Activated T-helper 2 cell treated with anti-CD3 and anti-CD28 coated beads, Interferon-gamma antibody, Interleukin-2, Interleukin-4, amounts not matched to agents 10 μg/mL and 5 μg/mL and 100 μg/mL, durations not matched to agents 14 hours and 24 hours and 36 hours (primary cell): ENCODE measurements around the gene UGT1A9. TPM values are rescaled to one million over a fixed set of nuclear protein-coding genes. Genes with fewer than 3 reads are reported as not detected.

Experiments used
- DNase-seq: peaks from one replicate; pipeline ENCODE4 v3.0.0; 2021; ENCODE audit warnings: low spot score
- H3K27ac Mint-ChIP-seq: one replicate; pipeline ENCODE4 v1.8.0; 2021; ENCODE audit warnings: mixed read lengths
- H3K27me3 Mint-ChIP-seq: one replicate; pipeline ENCODE4 v1.8.0; 2021; ENCODE audit warnings: low read depth, mixed read lengths
- H3K36me3 Mint-ChIP-seq: one replicate; pipeline ENCODE4 v1.8.0; 2021; ENCODE audit warnings: low read depth, mixed read lengths
- H3K4me1 Mint-ChIP-seq: one replicate; pipeline ENCODE4 v1.8.0; 2021; ENCODE audit warnings: low read depth, mixed read lengths
- H3K4me3 Mint-ChIP-seq: one replicate; pipeline ENCODE4 v1.8.0; 2021; ENCODE audit warnings: low read depth, mild to moderate bottlenecking, moderate library complexity, mixed read lengths
- H3K9me3 Mint-ChIP-seq: one replicate; pipeline ENCODE4 v1.8.0; 2021; ENCODE audit warnings: mixed read lengths
- intact Hi-C: fragments of 100-400 bp; cut with micrococcal nuclease; formaldehyde crosslinking; loops from one replicate; pipeline ENCODE4 v1.15.1; 2023
- total RNA-seq: library from RNA; stranded (reverse); gene quantifications from 2 replicates; pipeline ENCODE4 v1.2.3, GENCODE V29; 2022

UGT1A9 gene
- total RNA-seq, 1 donor from 2014 or later = not detected

- H3K36me3 Mint-ChIP-seq = no peaks in the 10 kb centered on the region
- no peaks in the 10 kb centered on the region for H3K9me3 Mint-ChIP-seq
- H3K27me3 Mint-ChIP-seq = peaks cover 14% of the 10 kb centered on the region
- intact Hi-C loops = no loop called here
- DNase-seq = no peak
- no peak overlapping the region for H3K27ac Mint-ChIP-seq
- H3K4me3 Mint-ChIP-seq = no peak overlapping the region
- no peaks in the 10 kb centered on the region for H3K4me1 Mint-ChIP-seq
Measured at GRCh38 chr2:233815861-233816260, 144.2 kb downstream of the UGT1A9 start.

GRCh38 chr2:233816334-233816733, 144.6 kb downstream of the UGT1A9 start:
- no peak for DNase-seq
- Mint-ChIP-seq H3K9me3 (no peaks in the 10 kb centered on the region), H3K27ac (no peak overlapping the region), H3K4me1 (no peaks in the 10 kb centered on the region), H3K27me3 (peaks cover 14% of the 10 kb centered on the region), H3K36me3 (no peaks in the 10 kb centered on the region), H3K4me3 (no peak overlapping the region)
- intact Hi-C loops = no loop called here

GRCh38 chr2:233816771-233817170, 145.1 kb downstream of the UGT1A9 start:
- H3K27ac Mint-ChIP-seq = no peak overlapping the region

GRCh38 chr2:233817361-233817911, 145.7 kb downstream of the UGT1A9 start:
- intact Hi-C loops = no loop called here
- no peak for DNase-seq

More at GRCh38 chr2:233816771-233817170, 145.1 kb downstream of the UGT1A9 start:
- Mint-ChIP-seq H3K9me3 (no peaks in the 10 kb centered on the region), H3K27me3 (peaks cover 14% of the 10 kb centered on the region), H3K36me3 (no peaks in the 10 kb centered on the region), H3K4me1 (no peaks in the 10 kb centered on the region), H3K4me3 (no peak overlapping the region)
- intact Hi-C loops = no loop called here
- no peak for DNase-seq

GRCh38 chr2:233817995-233818638, 146.4 kb downstream of the UGT1A9 start:
- no peaks in the 10 kb centered on the region for H3K36me3 Mint-ChIP-seq
- no peak overlapping the region for H3K4me3 Mint-ChIP-seq
- H3K27ac Mint-ChIP-seq = no peak overlapping the region
- H3K27me3 Mint-ChIP-seq = peaks cover 11% of the 10 kb centered on the region
- no peak for DNase-seq
- intact Hi-C loops = no loop called here
- H3K9me3 Mint-ChIP-seq = no peaks in the 10 kb centered on the region
- no peaks in the 10 kb centered on the region for H3K4me1 Mint-ChIP-seq

More at GRCh38 chr2:233817361-233817911, 145.7 kb downstream of the UGT1A9 start:
- no peaks in the 10 kb centered on the region for H3K9me3 Mint-ChIP-seq
- no peaks in the 10 kb centered on the region for H3K4me1 Mint-ChIP-seq
- H3K27me3 Mint-ChIP-seq = peaks cover 11% of the 10 kb centered on the region
- H3K27ac Mint-ChIP-seq = no peak overlapping the region
- no peaks in the 10 kb centered on the region for H3K36me3 Mint-ChIP-seq
- H3K4me3 Mint-ChIP-seq = no peak overlapping the region

- H3K27ac Mint-ChIP-seq = no peak overlapping the region
- H3K9me3 Mint-ChIP-seq = no peaks in the 10 kb centered on the region
- intact Hi-C loops = no loop called here
- H3K4me3 Mint-ChIP-seq = no peak overlapping the region
- peaks cover 8% of the 10 kb centered on the region for H3K27me3 Mint-ChIP-seq
- no peak for DNase-seq
- no peaks in the 10 kb centered on the region for H3K36me3 Mint-ChIP-seq
- no peaks in the 10 kb centered on the region for H3K4me1 Mint-ChIP-seq
Measured at GRCh38 chr2:233818639-233819621, 147.2 kb downstream of the UGT1A9 start.

- no peak overlapping the region for H3K4me3 Mint-ChIP-seq
- H3K27me3 Mint-ChIP-seq = peaks cover 4% of the 10 kb centered on the region
- no peaks in the 10 kb centered on the region for H3K36me3 Mint-ChIP-seq
- intact Hi-C loops = no loop called here
- no peak for DNase-seq
- no peaks in the 10 kb centered on the region for H3K9me3 Mint-ChIP-seq
- H3K4me1 Mint-ChIP-seq = no peaks in the 10 kb centered on the region
- no peak overlapping the region for H3K27ac Mint-ChIP-seq
Measured at GRCh38 chr2:233819884-233820773, 148.4 kb downstream of the UGT1A9 start.

GRCh38 chr2:233820774-233821105, 149.0 kb downstream of the UGT1A9 start:
- H3K27me3 Mint-ChIP-seq = peaks cover 4% of the 10 kb centered on the region
- H3K36me3 Mint-ChIP-seq = no peaks in the 10 kb centered on the region
- intact Hi-C loops = no loop called here
- H3K4me1 Mint-ChIP-seq = no peaks in the 10 kb centered on the region
- DNase-seq = no peak
- H3K4me3 Mint-ChIP-seq = no peak overlapping the region
- no peak overlapping the region for H3K27ac Mint-ChIP-seq
- H3K9me3 Mint-ChIP-seq = no peaks in the 10 kb centered on the region

GRCh38 chr2:233821196-233821595, 149.5 kb downstream of the UGT1A9 start:
- DNase-seq = no peak
- Mint-ChIP-seq H3K27me3 (peaks cover 4% of the 10 kb centered on the region), H3K4me3 (no peak overlapping the region), H3K36me3 (no peaks in the 10 kb centered on the region), H3K27ac (no peak overlapping the region), H3K9me3 (no peaks in the 10 kb centered on the region), H3K4me1 (no peaks in the 10 kb centered on the region)
- intact Hi-C loops = no loop called here

GRCh38 chr2:233821709-233822100, 150.0 kb downstream of the UGT1A9 start:
- no peaks in the 10 kb centered on the region for H3K36me3 Mint-ChIP-seq
- H3K4me3 Mint-ChIP-seq = no peak overlapping the region
- intact Hi-C loops = no loop called here
- no peaks in the 10 kb centered on the region for H3K9me3 Mint-ChIP-seq
- no peaks in the 10 kb centered on the region for H3K4me1 Mint-ChIP-seq
- no peak overlapping the region for H3K27ac Mint-ChIP-seq
- DNase-seq = no peak
- peaks cover 4% of the 10 kb centered on the region for H3K27me3 Mint-ChIP-seq

GRCh38 chr2:233822101-233822771, 150.5 kb downstream of the UGT1A9 start:
- no peak for DNase-seq
- H3K4me1 Mint-ChIP-seq = no peaks in the 10 kb centered on the region
- no peak overlapping the region for H3K27ac Mint-ChIP-seq
- H3K36me3 Mint-ChIP-seq = no peaks in the 10 kb centered on the region
- intact Hi-C loops = no loop called here
- H3K4me3 Mint-ChIP-seq = no peak overlapping the region
- peaks cover 4% of the 10 kb centered on the region for H3K27me3 Mint-ChIP-seq
- no peaks in the 10 kb centered on the region for H3K9me3 Mint-ChIP-seq
